Esophagus muscularis mucosa (tissue), 3 donors: ENCODE results near the gene TMEM41A.

Source experiments
- POLR2A ChIP-seq: fragments of 450-650 bp; IDR thresholded peaks from one replicate; pipeline ENCODE4 v1.6.1; 2017; ENCODE audit warnings: antibody characterized with exemption, moderate library complexity, mild to moderate bottlenecking, low read depth
- POLR2AphosphoS5 ChIP-seq, 2 donors: sonication (generic); formaldehyde crosslinking; IDR thresholded peaks; one replicate each; pipeline ENCODE4 v1.6.1; 2017; ENCODE audit warnings: antibody characterized with exemption in 2 of 2
- TF ChIP-seq, protein P1 (sequence below), 3 experiments: fragments of 200-600 bp in 2 of 3; fragments of 450-650 bp in 1 of 3; sonication (generic) in 2 of 3; IDR thresholded peaks; one replicate each; pipeline ENCODE4 v1.5.1; 2017 to 2019; ENCODE audit warnings: antibody characterized with exemption in 3 of 3, mild to moderate bottlenecking in 2 of 3, moderate library complexity in 1 of 3

DNA sequence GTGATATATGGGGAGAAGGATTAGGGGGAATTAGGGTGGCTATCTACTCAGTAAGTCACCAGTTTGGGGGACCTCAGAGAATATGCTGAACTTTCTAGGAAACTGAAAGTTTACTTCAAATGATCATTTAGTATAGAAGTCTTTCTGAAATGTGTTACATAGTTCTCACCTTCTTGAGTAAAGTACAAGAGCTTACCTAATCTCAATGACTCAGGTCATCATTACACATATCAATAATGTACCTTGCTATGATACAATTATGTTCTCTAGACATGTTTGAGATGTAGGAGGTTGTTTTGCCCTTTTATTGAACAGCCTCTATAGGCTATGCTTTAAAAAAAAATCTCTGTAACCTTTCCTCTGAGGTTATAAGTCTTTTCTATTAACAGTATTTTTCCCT is 50.7 kb downstream of the TMEM41A start:
- TF ChIP-seq POLR2AphosphoS5 (IDR thresholded peaks at IDR 0.05) (no peak), POLR2A (no peak)
- TF ChIP-seq, protein P1, sequence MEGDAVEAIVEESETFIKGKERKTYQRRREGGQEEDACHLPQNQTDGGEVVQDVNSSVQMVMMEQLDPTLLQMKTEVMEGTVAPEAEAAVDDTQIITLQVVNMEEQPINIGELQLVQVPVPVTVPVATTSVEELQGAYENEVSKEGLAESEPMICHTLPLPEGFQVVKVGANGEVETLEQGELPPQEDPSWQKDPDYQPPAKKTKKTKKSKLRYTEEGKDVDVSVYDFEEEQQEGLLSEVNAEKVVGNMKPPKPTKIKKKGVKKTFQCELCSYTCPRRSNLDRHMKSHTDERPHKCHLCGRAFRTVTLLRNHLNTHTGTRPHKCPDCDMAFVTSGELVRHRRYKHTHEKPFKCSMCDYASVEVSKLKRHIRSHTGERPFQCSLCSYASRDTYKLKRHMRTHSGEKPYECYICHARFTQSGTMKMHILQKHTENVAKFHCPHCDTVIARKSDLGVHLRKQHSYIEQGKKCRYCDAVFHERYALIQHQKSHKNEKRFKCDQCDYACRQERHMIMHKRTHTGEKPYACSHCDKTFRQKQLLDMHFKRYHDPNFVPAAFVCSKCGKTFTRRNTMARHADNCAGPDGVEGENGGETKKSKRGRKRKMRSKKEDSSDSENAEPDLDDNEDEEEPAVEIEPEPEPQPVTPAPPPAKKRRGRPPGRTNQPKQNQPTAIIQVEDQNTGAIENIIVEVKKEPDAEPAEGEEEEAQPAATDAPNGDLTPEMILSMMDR (IDR thresholded peaks at IDR 0.05), result no peak
